ENCODE data around the gene SMC1A. TPM values are rescaled to one million over a fixed set of nuclear protein-coding genes. Genes with fewer than 3 reads are reported as not detected.
"Not testable (repeated sequence)": the region's sequence is repeated elsewhere in the genome, so short reads cannot be mapped to it uniquely, and the experiment has no call there.

The SMC1A gene
- total RNA-seq, 1 experiment from 2014 or later: 162 TPM

GRCh38 chrX:53374923-53375322 lies 47.5 kb downstream of the SMC1A start:
- H3K79me2 ChIP-seq (ENCODE audit: low read depth): no peaks in the 10 kb centered on the region
- ChIA-PET POLR2A (ENCODE audit: unreplicated experiment) (no interaction called here), CTCF (no interaction called here)
- H3K9me3 ChIP-seq (ENCODE audit: insufficient read depth, low read depth): no peaks in the 10 kb centered on the region
- no peak for TF ChIP-seq EZH2 (IDR thresholded peaks at IDR 0.05; ENCODE audit: low read depth)
- TF ChIP-seq CTCF (conservative IDR thresholded peaks at IDR 0.05): no peak
- no peak overlapping the region for H2AFZ ChIP-seq
- no peaks in the 10 kb centered on the region for H3F3A ChIP-seq (ENCODE audit: insufficient read depth, low read depth)
- no peaks in the 10 kb centered on the region for H3K9me2 ChIP-seq (ENCODE audit: insufficient read depth)
- H3K36me3 ChIP-seq (ENCODE audit: low read depth): no peaks in the 10 kb centered on the region
- H3K27ac ChIP-seq: no peak overlapping the region
- H3K4me3 ChIP-seq: no peak overlapping the region
- H3K4me2 ChIP-seq: no peak overlapping the region
- no peaks in the 10 kb centered on the region for H3K27me3 ChIP-seq (ENCODE audit: insufficient read depth, low read depth)
- no peak for DNase-seq
- BruUV-seq (replicated peaks): no TSS peak
- H3K4me1 ChIP-seq (replicated peaks; ENCODE audit: insufficient read depth): no peaks in the 10 kb centered on the region
- no peaks in the 10 kb centered on the region for H4K20me1 ChIP-seq (ENCODE audit: insufficient read depth)
- intact Hi-C loops (cut with micrococcal nuclease; ENCODE audit: unreplicated experiment): no loop called here

GRCh38 chrX:53374222-53374820 lies 48.1 kb downstream of the SMC1A start:
- no TSS peak for BruUV-seq (replicated peaks)

GRCh38 chrX:53373307-53373706 lies 49.1 kb downstream of the SMC1A start:
- no peak overlapping the region for H3K27ac ChIP-seq
- no TSS peak for BruUV-seq (replicated peaks)

More at GRCh38 chrX:53374222-53374820, 48.1 kb downstream of the SMC1A start:
- H3K9me3 ChIP-seq (ENCODE audit: insufficient read depth, low read depth): no peaks in the 10 kb centered on the region
- no peaks in the 10 kb centered on the region for H3K4me1 ChIP-seq (replicated peaks; ENCODE audit: insufficient read depth)
- no peaks in the 10 kb centered on the region for H3F3A ChIP-seq (ENCODE audit: insufficient read depth, low read depth)
- no peaks in the 10 kb centered on the region for H3K36me3 ChIP-seq (ENCODE audit: low read depth)
- ChIA-PET POLR2A (ENCODE audit: unreplicated experiment) (no interaction called here), CTCF (no interaction called here)
- intact Hi-C loops (cut with micrococcal nuclease; ENCODE audit: unreplicated experiment): no loop called here
- no peak overlapping the region for H3K27ac ChIP-seq
- DNase-seq: no peak
- no peak for TF ChIP-seq EZH2 (IDR thresholded peaks at IDR 0.05; ENCODE audit: low read depth)
- no peak for TF ChIP-seq CTCF (conservative IDR thresholded peaks at IDR 0.05)
- no peaks in the 10 kb centered on the region for H4K20me1 ChIP-seq (ENCODE audit: insufficient read depth)
- H3K79me2 ChIP-seq (ENCODE audit: low read depth): no peaks in the 10 kb centered on the region
- H3K4me2 ChIP-seq: no peak overlapping the region
- H3K9me2 ChIP-seq (ENCODE audit: insufficient read depth): no peaks in the 10 kb centered on the region
- no peak overlapping the region for H3K4me3 ChIP-seq
- no peak overlapping the region for H2AFZ ChIP-seq
- no peaks in the 10 kb centered on the region for H3K27me3 ChIP-seq (ENCODE audit: insufficient read depth, low read depth)

GRCh38 chrX:53366454-53366853 lies 56.0 kb downstream of the SMC1A start:
- POLR2A ChIA-PET (ENCODE audit: unreplicated experiment); H3K36me3 ChIP-seq (ENCODE audit: low read depth); BruUV-seq (replicated peaks); H3K4me2 ChIP-seq; CTCF ChIA-PET; H3K4me3 ChIP-seq; intact Hi-C loops (cut with micrococcal nuclease; ENCODE audit: unreplicated experiment); H3K27ac ChIP-seq; H4K20me1 ChIP-seq (ENCODE audit: insufficient read depth); H2AFZ ChIP-seq; H3K4me1 ChIP-seq (replicated peaks; ENCODE audit: insufficient read depth); H3K27me3 ChIP-seq (ENCODE audit: insufficient read depth, low read depth); H3F3A ChIP-seq (ENCODE audit: insufficient read depth, low read depth); H3K79me2 ChIP-seq (ENCODE audit: low read depth); DNase-seq; H3K9me3 ChIP-seq (ENCODE audit: insufficient read depth, low read depth); H3K9me2 ChIP-seq (ENCODE audit: insufficient read depth): not testable (repeated sequence)

More at GRCh38 chrX:53373307-53373706, 49.1 kb downstream of the SMC1A start:
- Histone ChIP-seq H3K36me3 (ENCODE audit: low read depth) (no peaks in the 10 kb centered on the region), H3K9me3 (ENCODE audit: insufficient read depth, low read depth) (no peaks in the 10 kb centered on the region), H3K9me2 (ENCODE audit: insufficient read depth) (no peaks in the 10 kb centered on the region), H3F3A (ENCODE audit: insufficient read depth, low read depth) (no peaks in the 10 kb centered on the region), H3K27me3 (ENCODE audit: insufficient read depth, low read depth) (no peaks in the 10 kb centered on the region), H3K4me3 (no peak overlapping the region), H3K4me1 (replicated peaks; ENCODE audit: insufficient read depth) (no peaks in the 10 kb centered on the region), H4K20me1 (ENCODE audit: insufficient read depth) (no peaks in the 10 kb centered on the region), H3K79me2 (ENCODE audit: low read depth) (no peaks in the 10 kb centered on the region), H2AFZ (no peak overlapping the region), H3K4me2 (no peak overlapping the region)
- POLR2A ChIA-PET (ENCODE audit: unreplicated experiment): no interaction called here
- intact Hi-C loops (cut with micrococcal nuclease; ENCODE audit: unreplicated experiment): no loop called here
- TF ChIP-seq CTCF (conservative IDR thresholded peaks at IDR 0.05) (no peak), EZH2 (IDR thresholded peaks at IDR 0.05; ENCODE audit: low read depth) (no peak)
- CTCF ChIA-PET: no interaction called here
- DNase-seq: no peak

Measured in PC-9 (cell line).